ENCODE data around the gene FUT7. TPM values are rescaled to one million over a fixed set of nuclear protein-coding genes. Genes with fewer than 3 reads are reported as not detected.

Gene FUT7
- total RNA-seq, 1 donor from 2014 or later, result 0.11 TPM

GRCh38 chr9:137026828-137027227 lies 5.1 kb downstream of the FUT7 start:
- intact Hi-C loops (cut with DNase I), result loop anchor here (5.0 kb wide), 1 partner anchor 185 kb away; the partner anchor contains the start of gene AJM1
- DNase-seq (ENCODE audit: missing footprints), result no peak
- no peak for ATAC-seq

DNA sequence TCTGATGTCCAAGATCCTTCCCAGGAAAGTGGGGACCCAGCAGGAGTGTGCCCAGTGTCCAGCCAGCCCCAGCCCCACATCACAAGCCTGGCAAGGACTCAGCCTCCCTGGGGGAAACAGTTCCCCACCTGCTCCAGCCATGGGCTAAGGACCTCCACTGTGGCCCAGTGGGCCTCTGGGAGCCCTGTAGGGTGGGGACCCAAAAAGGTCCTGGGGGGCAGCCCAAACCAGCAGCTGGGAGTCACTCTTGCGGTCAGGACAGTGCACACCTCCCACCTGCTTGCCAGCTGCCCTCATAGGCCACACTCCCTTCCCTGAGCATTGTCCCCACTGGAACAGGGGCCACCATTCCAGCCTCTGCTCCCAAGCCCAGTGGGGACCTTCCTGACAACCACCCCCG lies 5.5 kb downstream of the FUT7 start:
- no peak for DNase-seq (ENCODE audit: missing footprints)
- intact Hi-C loops (cut with DNase I), result loop anchor here (5.0 kb wide), 1 partner anchor 184 kb away; the partner anchor contains the start of gene AJM1
- no peak for ATAC-seq

GRCh38 chr9:137025517-137025966 lies 6.3 kb downstream of the FUT7 start:
- intact Hi-C loops (cut with DNase I), result loop anchor here (5.0 kb wide), 1 partner anchor 183 kb away; the partner anchor contains the start of gene AJM1
- no peak for ATAC-seq
- DNase-seq (ENCODE audit: missing footprints), result no peak

DNA sequence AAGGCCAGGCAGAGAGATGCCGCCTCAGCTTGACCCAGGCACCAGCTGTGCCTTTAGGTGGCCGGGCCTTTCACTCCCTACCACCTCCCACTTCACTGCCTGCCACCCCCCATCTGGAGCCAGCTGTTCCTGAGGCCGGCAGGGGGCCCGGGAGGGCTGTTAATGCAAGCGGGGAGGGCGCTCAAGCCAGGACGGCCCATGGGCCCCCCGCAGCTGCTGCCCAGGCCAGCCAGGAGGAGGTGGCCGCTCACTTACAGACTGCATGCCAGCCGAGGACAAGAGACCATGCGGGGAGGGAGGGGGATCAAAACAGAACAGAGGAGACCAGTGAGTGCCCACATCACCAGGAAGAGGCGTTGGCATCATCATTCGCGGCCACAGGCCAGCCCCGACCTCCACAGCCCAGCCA lies 8.3 kb downstream of the FUT7 start:
- no peak for DNase-seq (ENCODE audit: missing footprints)
- intact Hi-C loops (cut with DNase I), result no loop called here
- ATAC-seq, result no peak

- intact Hi-C loops (cut with DNase I), result no loop called here
- ATAC-seq (no peak), DNase-seq (ENCODE audit: missing footprints) (no peak)
Measured at GRCh38 chr9:137023157-137023556, 8.7 kb downstream of the FUT7 start.

DNA sequence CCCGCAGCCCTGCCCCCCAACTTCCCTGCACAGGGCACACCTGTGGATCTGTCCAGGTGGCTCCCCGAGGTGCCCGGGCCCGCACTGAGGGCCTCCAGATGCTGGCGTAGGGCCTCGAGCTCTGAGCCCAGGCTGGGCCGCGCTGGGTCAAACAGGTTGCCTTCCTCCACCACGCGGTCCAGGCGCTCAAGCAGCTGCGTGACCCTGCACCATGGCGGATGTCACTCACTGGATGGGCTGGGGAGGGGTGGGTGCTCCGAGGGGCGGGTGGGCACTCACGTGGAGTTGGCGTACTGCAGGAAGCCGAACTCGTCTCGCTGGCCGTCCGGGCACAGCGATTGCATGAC lies 9.3 kb downstream of the FUT7 start:
- intact Hi-C loops (cut with DNase I), result no loop called here
- no peak for ATAC-seq
- no peak for DNase-seq (ENCODE audit: missing footprints)

- intact Hi-C loops (cut with DNase I), result no loop called here
- ATAC-seq (no peak), DNase-seq (ENCODE audit: missing footprints) (no peak)
Measured at GRCh38 chr9:137021979-137022661, 9.8 kb downstream of the FUT7 start.

DNA sequence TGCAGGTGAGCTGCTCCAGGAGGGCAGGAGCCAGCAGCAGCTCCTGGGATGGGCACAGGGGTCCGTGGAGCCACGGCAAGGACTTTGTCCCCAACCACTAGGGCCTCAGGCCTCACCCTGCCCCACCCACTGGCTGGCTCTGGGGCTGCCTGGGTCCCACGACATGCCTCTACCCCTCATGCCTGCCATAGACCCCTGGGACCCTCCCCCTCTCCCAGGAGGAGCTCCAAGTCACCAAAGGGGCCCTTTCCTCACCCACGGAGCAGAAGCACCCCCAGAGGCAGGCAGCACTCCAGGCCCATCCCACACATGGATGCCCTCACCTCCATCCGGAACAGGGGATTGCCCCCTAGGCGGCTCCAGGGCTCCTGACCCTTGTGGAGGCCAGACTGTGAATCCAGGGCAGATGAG lies 10.3 kb downstream of the FUT7 start:
- intact Hi-C loops (cut with DNase I), result no loop called here
- DNase-seq (ENCODE audit: missing footprints) (no peak), ATAC-seq (no peak)

DNA sequence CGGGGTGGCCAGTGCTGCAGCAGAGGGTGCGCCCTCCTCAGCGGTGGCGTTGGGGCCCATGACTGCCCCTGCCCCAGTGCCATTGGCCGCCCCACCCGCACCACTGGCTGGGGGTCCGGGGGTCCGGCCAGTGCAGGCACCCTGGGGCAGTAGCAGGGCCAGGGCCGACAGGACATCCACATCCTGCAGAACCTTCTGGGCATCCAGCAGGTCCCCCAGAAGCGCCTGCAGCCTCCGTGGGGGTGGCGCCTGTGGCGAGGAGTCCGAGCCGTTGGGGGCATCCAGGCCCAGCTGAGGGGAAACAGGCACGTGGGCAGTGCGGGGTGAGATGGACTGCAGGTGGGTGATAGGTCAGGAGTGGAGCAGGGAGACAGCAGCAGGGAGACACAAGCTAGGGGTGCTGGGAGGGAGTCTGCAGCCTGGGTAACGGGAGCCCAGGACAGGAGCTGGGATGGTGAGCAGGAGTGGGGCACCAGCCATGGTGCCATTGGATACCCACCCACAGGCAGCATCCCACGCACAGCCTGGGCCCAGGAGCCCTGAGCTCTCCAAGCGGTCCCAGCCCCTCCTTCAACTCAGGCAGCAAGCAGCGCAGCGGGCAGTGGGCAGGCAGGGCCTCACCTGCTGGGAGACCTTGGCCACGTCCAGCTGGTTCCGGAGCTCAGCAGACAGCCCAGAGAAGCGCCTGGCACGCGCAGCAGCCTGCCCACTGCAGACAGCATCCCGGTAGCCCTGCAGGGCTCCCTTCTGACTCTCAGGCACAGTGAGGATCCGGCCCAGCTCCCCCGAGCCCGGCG lies 10.9 kb downstream of the FUT7 start:
- ATAC-seq, result no peak
- DNase-seq (ENCODE audit: missing footprints), result no peak
- intact Hi-C loops (cut with DNase I), result no loop called here

DNA sequence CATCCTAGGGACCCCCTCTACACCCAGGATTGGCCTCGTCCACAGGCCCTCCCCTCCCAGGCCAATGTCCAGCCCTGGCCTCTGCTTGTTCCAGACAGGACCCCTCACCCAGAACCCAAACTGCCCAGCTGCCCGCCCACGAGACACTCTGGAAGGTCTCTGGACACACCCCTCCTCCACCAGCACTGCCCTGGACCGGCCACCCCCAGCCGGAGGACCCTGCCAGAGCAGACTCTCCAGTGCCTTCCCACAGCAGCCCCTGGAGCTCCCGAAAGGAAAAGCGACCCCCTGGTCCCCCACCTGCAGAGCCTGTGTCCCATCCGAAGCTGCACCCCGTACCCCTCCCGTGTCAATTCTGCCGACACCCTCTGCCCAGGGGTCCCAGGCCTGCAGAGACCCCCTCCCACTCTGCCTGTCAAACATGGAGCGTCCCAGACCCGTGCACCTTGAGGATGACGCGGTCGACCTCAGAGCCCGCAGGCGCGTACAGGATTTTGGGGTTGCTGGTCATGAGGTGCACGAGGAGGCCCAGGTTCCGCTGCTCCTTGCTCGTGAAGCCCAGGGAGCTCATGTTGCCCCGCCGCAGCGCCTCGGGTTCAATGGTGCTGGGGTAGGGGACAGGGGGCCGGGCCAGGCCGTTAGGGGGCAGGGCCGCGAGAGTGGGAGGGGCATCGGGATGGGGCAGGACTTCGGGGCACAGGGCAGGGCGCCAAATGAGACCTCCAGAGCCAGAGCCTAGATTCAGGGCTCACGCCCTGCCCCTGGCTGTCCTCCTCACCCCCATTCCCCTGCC lies 11.8 kb downstream of the FUT7 start:
- DNase-seq (ENCODE audit: missing footprints), result no peak
- ATAC-seq, result no peak
- intact Hi-C loops (cut with DNase I), result no loop called here

GRCh38 chr9:137018761-137019559 lies 12.9 kb downstream of the FUT7 start:
- no peak for DNase-seq (ENCODE audit: missing footprints)
- no peak for ATAC-seq
- intact Hi-C loops (cut with DNase I), result no loop called here

GRCh38 chr9:137017791-137018497 lies 13.9 kb downstream of the FUT7 start:
- DNase-seq (ENCODE audit: missing footprints) (no peak), ATAC-seq (no peak)
- intact Hi-C loops (cut with DNase I), result no loop called here

DNA sequence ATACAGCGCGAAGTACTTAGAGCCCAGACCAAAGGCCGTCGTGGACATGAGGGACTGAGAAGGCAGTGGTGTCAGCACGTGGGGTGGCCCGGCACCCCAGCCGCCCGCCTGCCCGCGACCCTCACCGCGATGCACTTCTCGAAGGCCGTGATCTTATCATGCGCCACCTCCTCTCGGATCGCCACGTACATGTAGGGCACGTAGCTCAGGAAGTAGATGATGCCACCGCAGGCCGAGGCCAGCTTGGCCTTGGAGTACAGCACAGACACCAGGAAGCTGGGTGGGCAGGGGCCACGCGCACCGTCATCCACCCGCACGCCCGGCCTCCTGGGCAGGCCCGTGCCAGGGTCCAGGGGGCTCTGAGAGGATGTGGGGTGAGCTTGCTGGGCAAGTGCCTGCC lies 14.8 kb downstream of the FUT7 start:
- intact Hi-C loops (cut with DNase I), result no loop called here
- DNase-seq (ENCODE audit: missing footprints) (no peak), ATAC-seq (no peak)

DNA sequence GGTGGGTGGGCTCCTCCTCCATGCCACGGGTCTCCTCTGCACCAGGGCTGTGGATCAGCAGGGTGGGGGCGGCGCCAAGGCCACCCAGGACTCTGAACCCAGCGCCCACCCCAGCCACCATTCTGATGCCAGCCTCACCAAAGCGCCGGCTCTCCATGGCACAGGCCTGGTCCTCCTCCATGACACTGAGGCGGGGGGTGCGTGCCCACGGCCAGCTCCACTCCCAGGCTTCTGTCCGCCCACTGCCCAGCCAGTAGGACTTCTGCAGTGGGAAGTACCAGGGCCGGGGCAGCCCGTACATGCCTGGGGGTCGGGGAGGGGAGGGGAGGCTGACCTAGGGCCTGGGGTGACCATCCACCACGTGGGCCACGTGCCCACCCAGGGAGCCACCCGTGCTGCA lies 15.5 kb downstream of the FUT7 start:
- intact Hi-C loops (cut with DNase I), result no loop called here
- ATAC-seq, result no peak

GRCh38 chr9:137015976-137016375 lies 15.9 kb downstream of the FUT7 start:
- intact Hi-C loops (cut with DNase I), result no loop called here
- ATAC-seq (no peak), DNase-seq (ENCODE audit: missing footprints) (no peak)

More for the DNA sequence above, 15.5 kb downstream of the FUT7 start:
- no peak for DNase-seq (ENCODE audit: missing footprints)

DNA sequence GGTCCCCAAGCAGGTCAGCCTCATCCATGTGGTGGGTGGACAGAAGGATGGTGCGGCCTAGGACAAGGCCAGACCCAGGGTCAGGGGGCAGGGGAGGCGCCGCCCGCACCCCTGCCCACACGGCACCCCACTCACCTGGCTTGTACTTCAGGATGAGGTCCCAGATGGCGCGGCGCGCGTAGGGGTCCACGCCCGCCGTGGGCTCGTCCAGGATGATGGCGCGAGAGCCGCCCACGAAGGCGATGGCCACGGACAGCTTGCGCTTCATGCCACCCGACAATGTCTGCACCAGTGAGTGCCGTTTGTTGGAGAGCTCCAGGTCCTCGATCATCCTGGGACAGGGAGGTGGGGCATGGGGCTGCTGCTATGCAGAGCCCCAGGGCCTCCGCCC lies 16.4 kb downstream of the FUT7 start:
- no peak for DNase-seq (ENCODE audit: missing footprints)
- ATAC-seq, result no peak
- intact Hi-C loops (cut with DNase I), result no loop called here

GRCh38 chr9:137014776-137015539 lies 16.9 kb downstream of the FUT7 start:
- ATAC-seq, result no peak
- intact Hi-C loops (cut with DNase I), result no loop called here
- DNase-seq (ENCODE audit: missing footprints), result no peak
